Trophoblast cell (in vitro differentiated cells and primary cell): ENCODE data around the gene TMEM270.

Experiments used
- DNase-seq, 2 donors: peaks; one replicate each; pipeline ENCODE4 v3.0.0-alpha.2; 2016
- H2AFZ ChIP-seq: 2 replicates; pipeline ENCODE4 v1.6.1; 2013; ENCODE audit warnings: low read length, moderate library complexity, mild to moderate bottlenecking; ENCODE audit not compliant: insufficient read depth, poor library complexity
- H2AK5ac ChIP-seq: 2 replicates; pipeline ENCODE4 v1.6.1; 2013; ENCODE audit warnings: mild to moderate bottlenecking, low read length
- H2BK120ac ChIP-seq: 2 replicates; pipeline ENCODE4 v1.6.1; 2013; ENCODE audit warnings: low read length, mild to moderate bottlenecking, moderate library complexity; ENCODE audit not compliant: insufficient read depth, poor library complexity
- H2BK12ac ChIP-seq: 2 replicates; pipeline ENCODE4 v1.6.1; 2013; ENCODE audit warnings: mild to moderate bottlenecking, low read length, moderate library complexity
- H2BK5ac ChIP-seq: 2 replicates; pipeline ENCODE4 v1.6.1; 2013; ENCODE audit warnings: low read length, low read depth, moderate library complexity, mild to moderate bottlenecking; ENCODE audit not compliant: poor library complexity
- H3K14ac ChIP-seq: 2 replicates; pipeline ENCODE4 v1.6.1; 2013; ENCODE audit warnings: mild to moderate bottlenecking, low read length
- H3K18ac ChIP-seq: 2 replicates; pipeline ENCODE4 v1.6.1; 2013; ENCODE audit warnings: mild to moderate bottlenecking, low read length
- H3K23ac ChIP-seq: 2 replicates; pipeline ENCODE4 v1.6.1; 2013; ENCODE audit warnings: low read length
- H3K27ac ChIP-seq: 2 replicates; pipeline ENCODE4 v1.5.1; 2013; ENCODE audit warnings: low read depth, mild to moderate bottlenecking, inconsistent platforms, low read length, moderate library complexity
- H3K27me3 ChIP-seq: 2 replicates; pipeline ENCODE4 v1.6.1; 2013; ENCODE audit warnings: inconsistent platforms, mild to moderate bottlenecking, low read length, moderate library complexity; ENCODE audit not compliant: insufficient read depth
- H3K36me3 ChIP-seq, 2 experiments: 1 replicate in 1 of 2; 2 replicates in 1 of 2; pipeline ENCODE4 v1.6.1; 2013; ENCODE audit warnings: low read length in 2 of 2, mild to moderate bottlenecking in 2 of 2, moderate library complexity in 1 of 2; ENCODE audit not compliant: insufficient read depth in 2 of 2, control insufficient read depth in 1 of 2
- H3K4ac ChIP-seq: 2 replicates; pipeline ENCODE4 v1.6.1; 2013; ENCODE audit warnings: low read depth, mild to moderate bottlenecking, low read length, moderate library complexity
- H3K4me1 ChIP-seq, 2 experiments: 1 replicate in 1 of 2; 2 replicates in 1 of 2; pipeline ENCODE4 v1.6.1; 2013; ENCODE audit warnings: low read length in 2 of 2, mild to moderate bottlenecking in 2 of 2, moderate library complexity in 1 of 2; ENCODE audit not compliant: insufficient read depth in 2 of 2, control insufficient read depth in 1 of 2
- H3K4me2 ChIP-seq: 2 replicates; pipeline ENCODE4 v1.6.1; 2013; ENCODE audit warnings: inconsistent platforms, mild to moderate bottlenecking, low read length, moderate library complexity
- H3K4me3 ChIP-seq: 2 replicates; pipeline ENCODE4 v1.5.1; 2013; ENCODE audit warnings: mild to moderate bottlenecking, low read depth, low read length, inconsistent platforms
- H3K79me1 ChIP-seq: one replicate; pipeline ENCODE4 v1.6.1; 2013; ENCODE audit warnings: low read length
- H3K79me2 ChIP-seq: 2 replicates; pipeline ENCODE4 v1.6.1; 2013; ENCODE audit warnings: low read length, mild to moderate bottlenecking; ENCODE audit not compliant: control insufficient read depth, insufficient read depth, poor library complexity
- H3K9ac ChIP-seq: 2 replicates; pipeline ENCODE4 v1.6.1; 2013; ENCODE audit warnings: mild to moderate bottlenecking, low read length
- H3K9me3 ChIP-seq: 2 replicates; pipeline ENCODE4 v1.6.1; 2013; ENCODE audit warnings: low read depth, mild to moderate bottlenecking, control low read depth, inconsistent platforms, low read length; ENCODE audit not compliant: insufficient read depth
- H4K12ac ChIP-seq: 2 replicates; pipeline ENCODE4 v1.6.1; 2013; ENCODE audit warnings: low read depth, mild to moderate bottlenecking, low read length, moderate library complexity
- H4K8ac ChIP-seq: 2 replicates; pipeline ENCODE4 v1.6.1; 2013; ENCODE audit warnings: low read depth, mild to moderate bottlenecking, low read length, moderate library complexity
- H4K91ac ChIP-seq: one replicate; pipeline ENCODE4 v1.6.1; 2013; ENCODE audit warnings: low read depth, mild to moderate bottlenecking, low read length, moderate library complexity
- whole genome bisulfite sequencing: extraction: QIAGEN DNeasy Blood & Tissue Kit; methylation state at CpG from one replicate; pipeline ENCODE4 v1.1.7; 2013; ENCODE audit warnings: missing lambda C conversion rate; ENCODE audit not compliant: insufficient read length, insufficient coverage; ENCODE audit errors: extremely low coverage; 5-methylcytosine and 5-hydroxymethylcytosine counted together

Gene TMEM270

GRCh38 chr7:73871163-73872011, 10.4 kb downstream of the TMEM270 start:
- H3K18ac ChIP-seq: no peak overlapping the region
- H3K9me3 ChIP-seq: peaks cover 4% of the 10 kb centered on the region
- H2BK12ac ChIP-seq: no peak overlapping the region
- H3K4ac ChIP-seq: no peak overlapping the region
- no CpG with 5 or more reads among the region's 20 CpGs for WGBS
- H3K4me1 ChIP-seq: no peaks in the 10 kb centered on the region
- H3K4me2 ChIP-seq: no peak overlapping the region
- no peak overlapping the region for H4K12ac ChIP-seq
- no peak overlapping the region for H3K4me3 ChIP-seq
- H3K79me1 ChIP-seq: no peaks in the 10 kb centered on the region
- no peak overlapping the region for H4K91ac ChIP-seq
- no peak overlapping the region for H2AK5ac ChIP-seq
- H3K14ac ChIP-seq: no peak overlapping the region
- no peak overlapping the region for H3K9ac ChIP-seq
- no peaks in the 10 kb centered on the region for H3K36me3 ChIP-seq
- H2AFZ ChIP-seq: no peak overlapping the region
- H3K27me3 ChIP-seq: no peaks in the 10 kb centered on the region
- H2BK5ac ChIP-seq: no peak overlapping the region
- H3K79me2 ChIP-seq: no peaks in the 10 kb centered on the region
- H3K23ac ChIP-seq: no peak overlapping the region
- H2BK120ac ChIP-seq: no peak overlapping the region
- DNase-seq: peak; percentile 30 to 33
- no peak overlapping the region for H3K27ac ChIP-seq
- no peak overlapping the region for H4K8ac ChIP-seq

GRCh38 chr7:73872056-73872908, 11.3 kb downstream of the TMEM270 start:
- H4K8ac ChIP-seq: no peak overlapping the region
- WGBS: no CpG with 5 or more reads among the region's 13 CpGs

GRCh38 chr7:73876361-73876760, 15.4 kb downstream of the TMEM270 start:
- no peak for DNase-seq
- Histone ChIP-seq H3K36me3 (no peaks in the 10 kb centered on the region), H2BK120ac (no peak overlapping the region), H4K91ac (no peak overlapping the region), H2BK12ac (no peak overlapping the region), H3K79me2 (no peaks in the 10 kb centered on the region), H4K12ac (no peak overlapping the region), H3K27me3 (no peaks in the 10 kb centered on the region), H3K4me3 (no peak overlapping the region), H3K4me1 (peaks cover 12 to 16% of the 10 kb centered on the region in 2 experiments), H3K14ac (no peak overlapping the region), H3K27ac (no peak overlapping the region), H3K23ac (no peak overlapping the region), H3K18ac (no peak overlapping the region), H3K79me1 (no peaks in the 10 kb centered on the region), H3K4ac (no peak overlapping the region), H4K8ac (no peak overlapping the region), H2AFZ (no peak overlapping the region), H2BK5ac (no peak overlapping the region), H2AK5ac (no peak overlapping the region), H3K9ac (no peak overlapping the region), H3K9me3 (peaks cover 4% of the 10 kb centered on the region), H3K4me2 (no peak overlapping the region)
- no CpG with 5 or more reads among the region's 8 CpGs for WGBS

More at GRCh38 chr7:73872056-73872908, 11.3 kb downstream of the TMEM270 start:
- no peak overlapping the region for H3K4ac ChIP-seq
- H3K27me3 ChIP-seq: no peaks in the 10 kb centered on the region
- no peak overlapping the region for H4K12ac ChIP-seq
- no peaks in the 10 kb centered on the region for H3K4me1 ChIP-seq
- H2BK120ac ChIP-seq: no peak overlapping the region
- no peak overlapping the region for H4K91ac ChIP-seq
- no peak overlapping the region for H2BK5ac ChIP-seq
- H3K27ac ChIP-seq: no peak overlapping the region
- H3K36me3 ChIP-seq: no peaks in the 10 kb centered on the region
- H3K14ac ChIP-seq: no peak overlapping the region
- no peak overlapping the region for H2AFZ ChIP-seq
- peaks cover 4% of the 10 kb centered on the region for H3K9me3 ChIP-seq
- no peak overlapping the region for H2AK5ac ChIP-seq
- H3K79me1 ChIP-seq: no peaks in the 10 kb centered on the region
- no peak overlapping the region for H3K4me3 ChIP-seq
- H3K23ac ChIP-seq: no peak overlapping the region
- no peak overlapping the region for H3K9ac ChIP-seq
- H3K79me2 ChIP-seq: no peaks in the 10 kb centered on the region
- no peak overlapping the region for H3K18ac ChIP-seq
- DNase-seq: no peak
- no peak overlapping the region for H3K4me2 ChIP-seq
- no peak overlapping the region for H2BK12ac ChIP-seq

GRCh38 chr7:73876973-73877372, 16.0 kb downstream of the TMEM270 start:
- Histone ChIP-seq H4K8ac (no peak overlapping the region), H4K12ac (no peak overlapping the region), H3K4me2 (no peak overlapping the region), H2BK5ac (no peak overlapping the region), H3K4ac (no peak overlapping the region), H3K9ac (no peak overlapping the region), H3K4me1 (peaks cover 12 to 21% of the 10 kb centered on the region in 2 experiments), H2BK120ac (peak overlapping the region; percentile 38), H3K14ac (no peak overlapping the region), H3K79me1 (no peaks in the 10 kb centered on the region), H2AFZ (no peak overlapping the region), H3K36me3 (no peaks in the 10 kb centered on the region), H3K27ac (no peak overlapping the region), H3K9me3 (peaks cover 1% of the 10 kb centered on the region), H3K18ac (no peak overlapping the region), H3K23ac (no peak overlapping the region), H3K27me3 (no peaks in the 10 kb centered on the region), H3K4me3 (no peak overlapping the region), H2AK5ac (no peak overlapping the region), H3K79me2 (no peaks in the 10 kb centered on the region), H4K91ac (no peak overlapping the region), H2BK12ac (no peak overlapping the region)
- no peak for DNase-seq
- WGBS: no CpG with 5 or more reads among the region's 12 CpGs
